HL-60/S4 treated with retinoic acid at 250 ng/mL for 4 days and 3 days (cell line): ENCODE measurements around the gene SCP2.

Source experiments
- in situ Hi-C: fragments of 300-500 bp; cut with MboI; formaldehyde crosslinking; loops from 2 replicates; pipeline ENCODE4 v1.7.0; 2022; ENCODE audit warnings: low sequenced_read_pairs

SCP2 gene

DNA sequence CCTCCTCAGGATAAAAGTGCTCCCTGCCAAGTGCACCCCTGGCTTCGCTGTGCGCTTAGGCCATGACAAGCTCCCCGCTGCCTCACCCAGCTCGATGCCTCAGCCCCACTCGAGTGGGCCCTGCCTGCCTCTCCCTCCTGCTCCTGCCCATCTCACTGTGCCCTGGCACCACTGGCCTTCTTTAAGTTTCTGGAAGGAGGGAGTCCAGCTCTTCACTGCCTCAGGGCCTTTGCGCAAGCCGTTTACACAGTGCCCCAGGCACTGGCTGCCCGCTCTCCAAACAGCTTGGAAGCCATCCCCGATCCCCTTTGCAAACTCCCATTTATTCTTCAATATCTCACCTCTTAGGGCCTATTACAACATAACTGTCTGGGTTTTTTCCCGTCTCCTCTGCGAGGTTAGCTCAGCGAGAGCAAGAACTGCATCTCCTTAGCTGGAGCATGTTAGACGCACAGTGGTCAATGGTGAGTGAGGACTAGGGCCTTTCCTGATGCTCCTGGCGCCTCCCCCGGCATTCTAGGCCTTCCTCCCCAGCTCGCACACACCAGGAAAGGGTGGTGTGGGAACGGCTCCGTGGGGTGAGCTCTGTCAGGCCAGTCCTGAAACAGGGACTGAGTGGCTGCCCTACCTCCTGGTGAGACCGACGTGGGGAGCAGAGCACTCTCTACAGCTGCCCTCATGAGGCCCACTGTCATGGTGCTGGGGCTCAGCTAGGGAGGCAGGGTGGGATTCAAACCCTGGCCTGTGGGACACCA, 166.9 kb downstream of the SCP2 start:
- in situ Hi-C loops: no loop called here

DNA sequence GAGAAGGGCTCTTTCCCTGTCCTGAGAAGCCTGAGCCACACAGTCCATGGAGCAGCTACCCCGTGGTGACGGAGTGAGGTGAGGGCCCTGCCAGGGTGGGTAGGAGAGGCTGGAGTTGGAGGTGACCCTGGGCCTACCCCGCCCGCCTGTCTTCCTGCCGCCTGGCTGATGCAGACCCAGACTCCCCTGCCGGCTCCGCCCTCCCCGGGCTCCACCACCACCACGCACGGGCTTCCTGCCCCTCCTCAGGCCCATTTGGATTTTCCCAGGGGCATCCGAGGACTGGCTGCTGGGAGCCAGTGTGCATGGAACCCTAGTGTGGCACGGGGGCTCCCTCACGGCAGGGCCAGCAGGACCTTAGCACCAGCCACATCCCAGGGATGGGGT, 167.4 kb downstream of the SCP2 start:
- in situ Hi-C loops: no loop called here
